ENCODE results near the gene BEND4.

BEND4 gene

GRCh38 chr4:42150653-42151567, 1.5 kb downstream of the BEND4 start:
- Histone ChIP-seq H3K23ac (ENCODE audit: low read length in 2 of 2) (no peak overlapping the region), H3K79me1 (replicated peaks; ENCODE audit: low read length, poor library complexity, severe bottlenecking) (no peaks in the 10 kb centered on the region), H3K18ac (ENCODE audit: low read depth in 1 of 2, low read length in 2 of 2) (no peak overlapping the region), H3K27me3 (ENCODE audit: control insufficient read depth in 1 of 2, insufficient read depth in 1 of 2, low read length in 2 of 2) (peaks cover 47 to 84% of the 10 kb centered on the region in 2 experiments), H3K4me2 (ENCODE audit: low read length, poor library complexity, severe bottlenecking) (peak overlapping the region; percentile 80), H2AK5ac (ENCODE audit: low read length, severe bottlenecking) (no peak overlapping the region), H4K8ac (ENCODE audit: low read length) (no peak overlapping the region), H3K4me3 (ENCODE audit: insufficient read depth in 1 of 2, low read depth in 1 of 2, low read length in 2 of 2) (no peak overlapping the region), H2BK12ac (ENCODE audit: low read length in 2 of 2) (no peak overlapping the region), H3K4ac (ENCODE audit: low read depth in 1 of 2, low read length in 2 of 2) (no peak overlapping the region), H3K27ac (ENCODE audit: low read length, poor library complexity, severe bottlenecking) (no peak overlapping the region), H3K9ac (ENCODE audit: low read length) (no peak overlapping the region), H3K14ac (ENCODE audit: low read length in 2 of 2) (peak overlapping the region in 1 of 2 experiments; percentile 28), H3K4me1 (ENCODE audit: control insufficient read depth, insufficient read depth, low read depth, low read length) (peaks cover 20% of the 10 kb centered on the region), H2BK5ac (ENCODE audit: low read depth, low read length, poor library complexity, severe bottlenecking) (no peak overlapping the region), H2BK15ac (ENCODE audit: low read depth, poor library complexity, severe bottlenecking) (no peak overlapping the region), H2AFZ (ENCODE audit: low read depth, low read length) (peak overlapping the region; percentile 44), H3K36me3 (ENCODE audit: control insufficient read depth in 1 of 2, insufficient read depth in 2 of 2, low read depth in 1 of 2, low read length in 2 of 2) (no peaks in the 10 kb centered on the region), H3K9me3 (ENCODE audit: control insufficient read depth, low read length) (no peaks in the 10 kb centered on the region), H2BK120ac (ENCODE audit: low read depth, low read length) (no peak overlapping the region), H4K91ac (ENCODE audit: low read length) (peak overlapping the region; percentile 7)
- WGBS, result 6% methylated on average over 80 of the region's 89 CpGs
- DNase-seq, result peak; percentile 7

GRCh38 chr4:42149004-42149403, 3.5 kb downstream of the BEND4 start:
- H3K18ac ChIP-seq (ENCODE audit: low read depth in 1 of 2, low read length in 2 of 2), result no peak overlapping the region
- H3K79me1 ChIP-seq (replicated peaks; ENCODE audit: low read length, poor library complexity, severe bottlenecking), result no peaks in the 10 kb centered on the region
- H4K91ac ChIP-seq (ENCODE audit: low read length), result no peak overlapping the region
- H3K4me3 ChIP-seq (ENCODE audit: insufficient read depth in 1 of 2, low read depth in 1 of 2, low read length in 2 of 2), result no peak overlapping the region
- no peaks in the 10 kb centered on the region for H3K9me3 ChIP-seq (ENCODE audit: control insufficient read depth, low read length)
- WGBS, result 69% methylated on average over 7 of the region's 7 CpGs
- H3K36me3 ChIP-seq (ENCODE audit: control insufficient read depth in 1 of 2, insufficient read depth in 2 of 2, low read depth in 1 of 2, low read length in 2 of 2), result no peaks in the 10 kb centered on the region
- H2BK15ac ChIP-seq (ENCODE audit: low read depth, poor library complexity, severe bottlenecking), result no peak overlapping the region
- H4K8ac ChIP-seq (ENCODE audit: low read length), result no peak overlapping the region
- H3K14ac ChIP-seq (ENCODE audit: low read length in 2 of 2), result no peak overlapping the region
- H2AFZ ChIP-seq (ENCODE audit: low read depth, low read length), result no peak overlapping the region
- H2AK5ac ChIP-seq (ENCODE audit: low read length, severe bottlenecking), result no peak overlapping the region
- H2BK120ac ChIP-seq (ENCODE audit: low read depth, low read length), result no peak overlapping the region
- H2BK12ac ChIP-seq (ENCODE audit: low read length in 2 of 2), result no peak overlapping the region
- DNase-seq, result no peak
- H3K23ac ChIP-seq (ENCODE audit: low read length in 2 of 2), result no peak overlapping the region
- peaks cover 20% of the 10 kb centered on the region for H3K4me1 ChIP-seq (ENCODE audit: control insufficient read depth, insufficient read depth, low read depth, low read length)
- H2BK5ac ChIP-seq (ENCODE audit: low read depth, low read length, poor library complexity, severe bottlenecking), result no peak overlapping the region
- no peak overlapping the region for H3K4me2 ChIP-seq (ENCODE audit: low read length, poor library complexity, severe bottlenecking)
- no peak overlapping the region for H3K4ac ChIP-seq (ENCODE audit: low read depth in 1 of 2, low read length in 2 of 2)
- no peak overlapping the region for H3K9ac ChIP-seq (ENCODE audit: low read length)
- H3K27me3 ChIP-seq (ENCODE audit: control insufficient read depth in 1 of 2, insufficient read depth in 1 of 2, low read length in 2 of 2), result peaks cover 47 to 74% of the 10 kb centered on the region in 2 experiments
- no peak overlapping the region for H3K27ac ChIP-seq (ENCODE audit: low read length, poor library complexity, severe bottlenecking)

- no peak overlapping the region for H2BK120ac ChIP-seq (ENCODE audit: low read depth, low read length)
- no peak overlapping the region for H2BK12ac ChIP-seq (ENCODE audit: low read length in 2 of 2)
- no peak overlapping the region for H2AK5ac ChIP-seq (ENCODE audit: low read length, severe bottlenecking)
- H3K27ac ChIP-seq (ENCODE audit: low read length, poor library complexity, severe bottlenecking), result no peak overlapping the region
- no peak overlapping the region for H2BK5ac ChIP-seq (ENCODE audit: low read depth, low read length, poor library complexity, severe bottlenecking)
- no peak overlapping the region for H3K4me3 ChIP-seq (ENCODE audit: insufficient read depth in 1 of 2, low read depth in 1 of 2, low read length in 2 of 2)
- no peak overlapping the region for H3K9ac ChIP-seq (ENCODE audit: low read length)
- no peak overlapping the region for H4K8ac ChIP-seq (ENCODE audit: low read length)
- H3K4me1 ChIP-seq (ENCODE audit: control insufficient read depth, insufficient read depth, low read depth, low read length), result peaks cover 20% of the 10 kb centered on the region
- no peak overlapping the region for H3K4ac ChIP-seq (ENCODE audit: low read depth in 1 of 2, low read length in 2 of 2)
- no peak overlapping the region for H3K23ac ChIP-seq (ENCODE audit: low read length in 2 of 2)
- DNase-seq, result no peak
- no peak overlapping the region for H2BK15ac ChIP-seq (ENCODE audit: low read depth, poor library complexity, severe bottlenecking)
- peaks cover 43 to 71% of the 10 kb centered on the region in 2 experiments for H3K27me3 ChIP-seq (ENCODE audit: control insufficient read depth in 1 of 2, insufficient read depth in 1 of 2, low read length in 2 of 2)
- no peaks in the 10 kb centered on the region for H3K36me3 ChIP-seq (ENCODE audit: control insufficient read depth in 1 of 2, insufficient read depth in 2 of 2, low read depth in 1 of 2, low read length in 2 of 2)
- H3K4me2 ChIP-seq (ENCODE audit: low read length, poor library complexity, severe bottlenecking), result no peak overlapping the region
- 100% methylated on average over 1 of the region's 1 CpG for WGBS
- no peaks in the 10 kb centered on the region for H3K79me1 ChIP-seq (replicated peaks; ENCODE audit: low read length, poor library complexity, severe bottlenecking)
- H3K14ac ChIP-seq (ENCODE audit: low read length in 2 of 2), result no peak overlapping the region
- no peak overlapping the region for H3K18ac ChIP-seq (ENCODE audit: low read depth in 1 of 2, low read length in 2 of 2)
- no peaks in the 10 kb centered on the region for H3K9me3 ChIP-seq (ENCODE audit: control insufficient read depth, low read length)
- H4K91ac ChIP-seq (ENCODE audit: low read length), result no peak overlapping the region
- no peak overlapping the region for H2AFZ ChIP-seq (ENCODE audit: low read depth, low read length)
These were observed 4.0 kb downstream of the BEND4 start for GRCh38 chr4:42148425-42148824.

GRCh38 chr4:42144028-42144427, 8.4 kb downstream of the BEND4 start:
- H2AK5ac ChIP-seq (ENCODE audit: low read length, severe bottlenecking), result no peak overlapping the region
- no peaks in the 10 kb centered on the region for H3K79me1 ChIP-seq (replicated peaks; ENCODE audit: low read length, poor library complexity, severe bottlenecking)
- no peak overlapping the region for H3K4me3 ChIP-seq (ENCODE audit: insufficient read depth in 1 of 2, low read depth in 1 of 2, low read length in 2 of 2)
- no peak overlapping the region for H4K91ac ChIP-seq (ENCODE audit: low read length)
- peaks cover 15 to 29% of the 10 kb centered on the region in 2 experiments for H3K27me3 ChIP-seq (ENCODE audit: control insufficient read depth in 1 of 2, insufficient read depth in 1 of 2, low read length in 2 of 2)
- H2BK15ac ChIP-seq (ENCODE audit: low read depth, poor library complexity, severe bottlenecking), result no peak overlapping the region
- H3K18ac ChIP-seq (ENCODE audit: low read depth in 1 of 2, low read length in 2 of 2), result no peak overlapping the region
- no peak overlapping the region for H2BK12ac ChIP-seq (ENCODE audit: low read length in 2 of 2)
- no peak overlapping the region for H3K4me2 ChIP-seq (ENCODE audit: low read length, poor library complexity, severe bottlenecking)
- no peak overlapping the region for H2AFZ ChIP-seq (ENCODE audit: low read depth, low read length)
- H4K8ac ChIP-seq (ENCODE audit: low read length), result no peak overlapping the region
- no peak overlapping the region for H3K9ac ChIP-seq (ENCODE audit: low read length)
- WGBS, result 80% methylated on average over 7 of the region's 7 CpGs
- H3K27ac ChIP-seq (ENCODE audit: low read length, poor library complexity, severe bottlenecking), result no peak overlapping the region
- H3K36me3 ChIP-seq (ENCODE audit: control insufficient read depth in 1 of 2, insufficient read depth in 2 of 2, low read depth in 1 of 2, low read length in 2 of 2), result no peaks in the 10 kb centered on the region
- H3K23ac ChIP-seq (ENCODE audit: low read length in 2 of 2), result no peak overlapping the region
- H3K9me3 ChIP-seq (ENCODE audit: control insufficient read depth, low read length), result no peaks in the 10 kb centered on the region
- H2BK5ac ChIP-seq (ENCODE audit: low read depth, low read length, poor library complexity, severe bottlenecking), result no peak overlapping the region
- DNase-seq, result no peak
- no peak overlapping the region for H3K14ac ChIP-seq (ENCODE audit: low read length in 2 of 2)
- no peaks in the 10 kb centered on the region for H3K4me1 ChIP-seq (ENCODE audit: control insufficient read depth, insufficient read depth, low read depth, low read length)
- no peak overlapping the region for H3K4ac ChIP-seq (ENCODE audit: low read depth in 1 of 2, low read length in 2 of 2)
- no peak overlapping the region for H2BK120ac ChIP-seq (ENCODE audit: low read depth, low read length)

Data from mesenchymal stem cell (in vitro differentiated cells and primary cell).